ENCODE results near the gene BTG2.

BTG2 gene

DNA sequence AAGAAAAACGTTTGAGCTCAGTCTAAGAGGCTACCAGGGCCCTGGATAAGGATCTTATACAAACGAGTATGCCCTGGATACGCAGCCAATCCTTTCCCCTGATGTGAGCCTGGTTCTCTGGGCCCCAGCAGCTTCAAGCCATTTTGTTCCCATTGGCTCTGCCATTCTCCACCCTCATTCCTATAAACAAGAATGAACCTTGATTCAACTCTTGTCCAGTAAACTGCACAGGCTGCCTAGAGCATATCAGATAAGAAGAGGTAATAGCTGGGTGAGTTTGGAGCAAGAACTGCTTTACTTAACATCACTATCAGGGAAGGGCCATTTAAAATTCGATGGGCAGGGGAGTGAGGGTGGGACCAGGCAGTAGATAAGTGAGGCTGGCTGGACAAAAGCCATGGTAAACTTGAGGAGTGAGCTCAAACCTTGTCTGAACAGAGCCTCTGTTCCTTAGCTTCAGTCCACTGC is 11.3 kb downstream of the BTG2 start:
- CTCF ChIA-PET: interaction anchor here (0.6 to 2.7 kb wide), 5 partner anchors 10 to 1439 kb away, joined by 3 to 14 read pairs (median 6); no protein-coding TSS in a partner anchor
- DNase-seq (ENCODE audit: low spot score): no peak

DNA sequence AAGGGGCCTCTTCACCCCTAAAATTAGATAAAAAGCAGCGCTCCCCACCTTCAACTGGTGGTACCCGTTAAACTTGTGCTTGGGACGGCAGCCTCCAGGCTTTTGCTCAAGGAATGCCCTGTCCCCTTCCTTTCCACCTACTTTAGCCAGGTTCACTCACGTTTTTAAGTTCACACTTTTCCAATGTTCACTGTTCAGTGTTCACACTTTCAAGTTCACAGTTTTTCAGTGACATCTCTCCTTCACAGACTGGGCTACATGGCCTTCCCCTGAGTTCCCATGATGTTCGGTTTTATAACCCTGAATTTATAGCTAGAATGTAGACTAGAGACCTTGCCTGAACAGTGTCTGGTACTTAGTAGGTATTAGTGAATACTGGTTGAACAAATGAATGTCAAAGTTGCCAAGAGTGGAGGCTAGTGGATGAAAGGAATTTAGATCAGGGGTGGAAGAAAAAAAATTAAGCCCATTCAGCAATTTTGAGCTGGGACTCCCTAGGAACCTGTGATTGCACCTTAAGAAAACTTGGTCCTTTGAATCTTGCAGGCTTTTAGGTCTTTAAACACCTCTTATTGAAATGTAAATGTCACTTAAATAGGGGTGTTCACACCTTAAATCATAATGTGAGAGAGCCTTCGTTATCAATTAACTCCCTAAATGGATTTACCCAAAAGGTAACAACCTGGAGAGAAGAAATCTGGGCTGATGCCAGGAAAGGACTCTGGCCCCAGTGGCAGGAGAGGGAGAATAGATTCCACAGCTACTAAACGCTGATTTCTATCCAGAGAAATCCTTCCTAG is 12.3 kb downstream of the BTG2 start:
- no peak overlapping the region for H3K27ac ChIP-seq
- ChIA-PET POLR2A (ENCODE audit: low non-redundant PET) (no interaction called here), CTCF (interaction anchor here (0.7 to 2.7 kb wide), 4 partner anchors 8 to 50 kb away, joined by 4 to 14 read pairs (median 8); no protein-coding TSS in a partner anchor)
- no peak for DNase-seq (ENCODE audit: low spot score)
- TF ChIP-seq, protein P1, sequence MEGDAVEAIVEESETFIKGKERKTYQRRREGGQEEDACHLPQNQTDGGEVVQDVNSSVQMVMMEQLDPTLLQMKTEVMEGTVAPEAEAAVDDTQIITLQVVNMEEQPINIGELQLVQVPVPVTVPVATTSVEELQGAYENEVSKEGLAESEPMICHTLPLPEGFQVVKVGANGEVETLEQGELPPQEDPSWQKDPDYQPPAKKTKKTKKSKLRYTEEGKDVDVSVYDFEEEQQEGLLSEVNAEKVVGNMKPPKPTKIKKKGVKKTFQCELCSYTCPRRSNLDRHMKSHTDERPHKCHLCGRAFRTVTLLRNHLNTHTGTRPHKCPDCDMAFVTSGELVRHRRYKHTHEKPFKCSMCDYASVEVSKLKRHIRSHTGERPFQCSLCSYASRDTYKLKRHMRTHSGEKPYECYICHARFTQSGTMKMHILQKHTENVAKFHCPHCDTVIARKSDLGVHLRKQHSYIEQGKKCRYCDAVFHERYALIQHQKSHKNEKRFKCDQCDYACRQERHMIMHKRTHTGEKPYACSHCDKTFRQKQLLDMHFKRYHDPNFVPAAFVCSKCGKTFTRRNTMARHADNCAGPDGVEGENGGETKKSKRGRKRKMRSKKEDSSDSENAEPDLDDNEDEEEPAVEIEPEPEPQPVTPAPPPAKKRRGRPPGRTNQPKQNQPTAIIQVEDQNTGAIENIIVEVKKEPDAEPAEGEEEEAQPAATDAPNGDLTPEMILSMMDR (conservative IDR thresholded peaks at IDR 0.05; ENCODE audit: low read depth): no peak

More for the DNA sequence above, 11.3 kb downstream of the BTG2 start:
- POLR2A ChIA-PET (ENCODE audit: low non-redundant PET): no interaction called here
- no peak overlapping the region for H3K27ac ChIP-seq
- TF ChIP-seq, protein P1 (conservative IDR thresholded peaks at IDR 0.05; ENCODE audit: low read depth): no peak

DNA sequence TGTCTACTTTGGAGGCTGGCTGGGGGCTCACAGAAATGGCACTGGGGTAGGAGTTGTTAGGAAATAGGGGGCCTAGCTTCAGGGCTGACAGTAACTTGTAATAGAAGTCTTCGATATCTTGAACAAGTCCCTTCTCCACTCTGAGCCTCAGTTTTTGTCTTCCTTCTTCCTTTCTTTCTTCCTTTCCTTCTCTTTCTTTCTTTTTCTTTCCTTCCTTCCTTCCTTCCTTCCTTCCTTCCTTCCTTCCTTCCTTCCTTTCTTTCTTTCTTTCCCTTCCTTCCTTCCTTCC is 12.9 kb downstream of the BTG2 start:
- ChIA-PET POLR2A (ENCODE audit: low non-redundant PET) (no interaction called here), CTCF (interaction anchor here (2.0 to 2.7 kb wide), 3 partner anchors 11 to 51 kb away, joined by 6 to 14 read pairs (median 11); no protein-coding TSS in a partner anchor)
- no peak overlapping the region for H3K27ac ChIP-seq
- TF ChIP-seq, protein P1 (conservative IDR thresholded peaks at IDR 0.05; ENCODE audit: low read depth): no peak
- DNase-seq (ENCODE audit: low spot score): no peak

- CTCF ChIA-PET: interaction anchor here (0.8 to 2.0 kb wide), 7 partner anchors 9 to 54 kb away, joined by 3 to 9 read pairs (median 4); no protein-coding TSS in a partner anchor
- peak overlapping the region; percentile 64 for H3K27ac ChIP-seq
- POLR2A ChIA-PET (ENCODE audit: low non-redundant PET): no interaction called here
- no peak for DNase-seq (ENCODE audit: low spot score)
- TF ChIP-seq, protein P1 (conservative IDR thresholded peaks at IDR 0.05; ENCODE audit: low read depth): no peak
These were observed 15.4 kb downstream of the BTG2 start for GRCh38 chr1:203320591-203321272.

DNA sequence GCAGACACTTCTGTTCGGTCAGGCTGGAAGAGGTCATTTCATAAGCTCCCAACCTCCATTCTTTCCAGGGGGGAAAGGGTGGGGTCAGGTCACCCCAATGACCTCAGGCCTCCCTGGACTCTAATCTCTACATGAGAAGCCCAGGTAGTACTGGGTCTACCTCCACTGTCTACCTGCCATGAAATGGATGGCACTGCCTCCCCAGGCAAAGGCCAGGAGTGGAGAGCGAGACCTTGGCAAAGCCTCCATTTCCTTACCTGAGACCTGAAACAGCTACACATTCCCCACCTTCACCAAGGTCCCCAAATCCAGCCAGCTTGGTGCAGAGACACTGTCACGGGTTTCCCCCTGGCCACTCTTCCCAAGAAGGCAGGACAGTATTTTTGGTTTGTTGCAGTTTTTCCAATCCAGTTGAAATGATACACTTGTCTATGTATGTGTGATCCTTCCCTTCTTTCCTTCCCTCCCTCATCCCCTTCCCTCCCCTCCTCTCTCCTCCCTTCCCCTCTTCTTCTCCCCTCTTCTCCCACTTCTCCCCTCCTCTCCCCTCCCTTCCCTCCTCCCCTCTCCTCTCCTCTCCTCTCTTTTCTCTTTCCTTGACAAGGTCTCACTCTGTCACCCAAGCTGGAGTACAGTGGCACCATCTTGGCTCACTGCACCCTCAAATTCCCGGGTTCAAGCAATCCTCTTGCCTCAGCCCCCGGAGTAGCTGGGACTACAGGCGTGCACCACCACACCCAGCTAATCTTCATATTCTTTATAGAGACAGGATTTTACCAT is 16.1 kb downstream of the BTG2 start:
- CTCF ChIA-PET: interaction anchor here (0.5 to 2.0 kb wide), 7 partner anchors 8 to 402 kb away, joined by 3 to 9 read pairs (median 4); no protein-coding TSS in a partner anchor
- no peak for DNase-seq (ENCODE audit: low spot score)
- POLR2A ChIA-PET (ENCODE audit: low non-redundant PET): no interaction called here
- TF ChIP-seq, protein P1 (conservative IDR thresholded peaks at IDR 0.05; ENCODE audit: low read depth): no peak
- peak overlapping the region; percentile 64 for H3K27ac ChIP-seq

Measured in RWPE1 (cell line).